ENCODE measurements around the gene ANKRD11. TPM values are rescaled to one million over a fixed set of nuclear protein-coding genes. Genes with fewer than 3 reads are reported as not detected.
A peak's percentile ranks its signal among the peaks of the same experiment; 100 is the strongest.

Gene ANKRD11
- total RNA-seq, 1 donor from 2014 or later, result 165 TPM

- no peaks in the 10 kb centered on the region for H3K9me3 Mint-ChIP-seq (ENCODE audit: unreplicated experiment)
- H3K4me1 Mint-ChIP-seq (ENCODE audit: unreplicated experiment), result peaks cover 5% of the 10 kb centered on the region
- peak overlapping the region; percentile 62 for H3K27ac Mint-ChIP-seq (ENCODE audit: unreplicated experiment)
- H3K4me3 Mint-ChIP-seq (ENCODE audit: unreplicated experiment), result peak overlapping the region; percentile 76
- DNase-seq (ENCODE audit: low spot score), result no peak
- peaks cover 1% of the 10 kb centered on the region for H3K27me3 Mint-ChIP-seq (ENCODE audit: unreplicated experiment)
- peaks cover 39% of the 10 kb centered on the region for H3K36me3 Mint-ChIP-seq (ENCODE audit: low read depth, unreplicated experiment)
- TF ChIP-seq CTCF (IDR thresholded peaks at IDR 0.05; ENCODE audit: unreplicated experiment), result no peak
Measured at GRCh38 chr16:89517128-89517527, 26.8 kb upstream of the ANKRD11 start.

- no peak for TF ChIP-seq CTCF (IDR thresholded peaks at IDR 0.05; ENCODE audit: unreplicated experiment)
- H3K4me1 Mint-ChIP-seq (ENCODE audit: unreplicated experiment), result peaks cover 3% of the 10 kb centered on the region
- peaks cover 5% of the 10 kb centered on the region for H3K27me3 Mint-ChIP-seq (ENCODE audit: unreplicated experiment)
- peaks cover 13% of the 10 kb centered on the region for H3K36me3 Mint-ChIP-seq (ENCODE audit: low read depth, unreplicated experiment)
- no peak for DNase-seq (ENCODE audit: low spot score)
- no peak overlapping the region for H3K4me3 Mint-ChIP-seq (ENCODE audit: unreplicated experiment)
- H3K27ac Mint-ChIP-seq (ENCODE audit: unreplicated experiment), result no peak overlapping the region
- H3K9me3 Mint-ChIP-seq (ENCODE audit: unreplicated experiment), result no peaks in the 10 kb centered on the region
Measured at GRCh38 chr16:89512453-89512852, 22.1 kb upstream of the ANKRD11 start.

- no peak overlapping the region for H3K4me3 Mint-ChIP-seq (ENCODE audit: unreplicated experiment)
- no peak for DNase-seq (ENCODE audit: low spot score)
- H3K27me3 Mint-ChIP-seq (ENCODE audit: unreplicated experiment), result peaks cover 8% of the 10 kb centered on the region
- H3K4me1 Mint-ChIP-seq (ENCODE audit: unreplicated experiment), result peaks cover 8% of the 10 kb centered on the region
- no peaks in the 10 kb centered on the region for H3K9me3 Mint-ChIP-seq (ENCODE audit: unreplicated experiment)
- H3K27ac Mint-ChIP-seq (ENCODE audit: unreplicated experiment), result no peak overlapping the region
- no peak for TF ChIP-seq CTCF (IDR thresholded peaks at IDR 0.05; ENCODE audit: unreplicated experiment)
- peaks cover 6% of the 10 kb centered on the region for H3K36me3 Mint-ChIP-seq (ENCODE audit: low read depth, unreplicated experiment)
Measured at GRCh38 chr16:89511374-89511773, 21.0 kb upstream of the ANKRD11 start.

GRCh38 chr16:89510526-89510925 lies 20.2 kb upstream of the ANKRD11 start:
- DNase-seq (ENCODE audit: low spot score), result no peak
- no peak overlapping the region for H3K4me3 Mint-ChIP-seq (ENCODE audit: unreplicated experiment)
- no peaks in the 10 kb centered on the region for H3K9me3 Mint-ChIP-seq (ENCODE audit: unreplicated experiment)
- peaks cover 14% of the 10 kb centered on the region for H3K4me1 Mint-ChIP-seq (ENCODE audit: unreplicated experiment)
- peaks cover 6% of the 10 kb centered on the region for H3K36me3 Mint-ChIP-seq (ENCODE audit: low read depth, unreplicated experiment)
- H3K27ac Mint-ChIP-seq (ENCODE audit: unreplicated experiment), result no peak overlapping the region
- TF ChIP-seq CTCF (IDR thresholded peaks at IDR 0.05; ENCODE audit: unreplicated experiment), result no peak
- H3K27me3 Mint-ChIP-seq (ENCODE audit: unreplicated experiment), result peaks cover 9% of the 10 kb centered on the region

- H3K27me3 Mint-ChIP-seq (ENCODE audit: unreplicated experiment), result peaks cover 9% of the 10 kb centered on the region
- peak within 1 kb of the TSS; percentile 98 for H3K4me3 Mint-ChIP-seq (ENCODE audit: unreplicated experiment)
- peak within 1 kb of the TSS; percentile 93 for H3K27ac Mint-ChIP-seq (ENCODE audit: unreplicated experiment)
- peak; percentile 92 for DNase-seq (ENCODE audit: low spot score)
- H3K36me3 Mint-ChIP-seq (ENCODE audit: low read depth, unreplicated experiment), result no peaks in the 10 kb centered on the region
- no peaks in the 10 kb centered on the region for H3K9me3 Mint-ChIP-seq (ENCODE audit: unreplicated experiment)
- H3K4me1 Mint-ChIP-seq (ENCODE audit: unreplicated experiment), result peaks cover 21% of the 10 kb centered on the region
- no peak for TF ChIP-seq CTCF (IDR thresholded peaks at IDR 0.05; ENCODE audit: unreplicated experiment)
Measured at GRCh38 chr16:89507834-89508590, 17.7 kb upstream of the ANKRD11 start, which contains the start of gene SPG7. Gene SPG7, plus strand, starts transcription at chr16:89508403. Its CDS starts 15 bp downstream, at chr16:89508418.
